GM21526 (cell line): ENCODE measurements around the gene CCDC27.
"Not testable (repeated sequence)": the region's sequence is repeated elsewhere in the genome, so short reads cannot be mapped to it uniquely, and the experiment has no call there.

Experiments used
- ATAC-seq: cut with Tn5 transposase; IDR thresholded peaks from one replicate; pipeline ENCODE4 v1.9.1; 2021; ENCODE audit warnings: moderate library complexity; ENCODE audit not compliant: unreplicated experiment, low FRiP score

Gene CCDC27

GRCh38 chr1:3717715-3718601 is 34.3 kb upstream of the CCDC27 start:
- no peak for ATAC-seq

- no peak for ATAC-seq
These were observed 33.5 kb upstream of the CCDC27 start for GRCh38 chr1:3718764-3719163.

- no peak for ATAC-seq
These were observed 30.2 kb upstream of the CCDC27 start for GRCh38 chr1:3721955-3722465.

- ATAC-seq, result no peak
These were observed 29.4 kb upstream of the CCDC27 start for GRCh38 chr1:3722846-3723245.

GRCh38 chr1:3724416-3725030 is 27.7 kb upstream of the CCDC27 start:
- not testable (repeated sequence) for ATAC-seq

GRCh38 chr1:3725366-3725765 is 26.9 kb upstream of the CCDC27 start:
- no peak for ATAC-seq

GRCh38 chr1:3727042-3727824 is 25.0 kb upstream of the CCDC27 start:
- no peak for ATAC-seq

GRCh38 chr1:3727825-3728776 is 24.1 kb upstream of the CCDC27 start:
- ATAC-seq, result no peak

GRCh38 chr1:3729594-3730542 is 22.4 kb upstream of the CCDC27 start:
- ATAC-seq, result no peak

- ATAC-seq, result no peak
These were observed 21.6 kb upstream of the CCDC27 start for GRCh38 chr1:3730543-3731247.

- no peak for ATAC-seq
These were observed 20.4 kb upstream of the CCDC27 start for GRCh38 chr1:3731583-3732433.

- ATAC-seq, result no peak
These were observed 19.7 kb upstream of the CCDC27 start for GRCh38 chr1:3732434-3733093.

- ATAC-seq, result no peak
These were observed 19.0 kb upstream of the CCDC27 start for GRCh38 chr1:3733094-3733882.

GRCh38 chr1:3733883-3734589 is 18.2 kb upstream of the CCDC27 start:
- no peak for ATAC-seq

GRCh38 chr1:3734602-3735001 is 17.6 kb upstream of the CCDC27 start:
- no peak for ATAC-seq
